ENCODE results near the gene SERINC4.
"Not testable (repeated sequence)": the region's sequence is repeated elsewhere in the genome, so short reads cannot be mapped to it uniquely, and the experiment has no call there.

The SERINC4 gene

DNA sequence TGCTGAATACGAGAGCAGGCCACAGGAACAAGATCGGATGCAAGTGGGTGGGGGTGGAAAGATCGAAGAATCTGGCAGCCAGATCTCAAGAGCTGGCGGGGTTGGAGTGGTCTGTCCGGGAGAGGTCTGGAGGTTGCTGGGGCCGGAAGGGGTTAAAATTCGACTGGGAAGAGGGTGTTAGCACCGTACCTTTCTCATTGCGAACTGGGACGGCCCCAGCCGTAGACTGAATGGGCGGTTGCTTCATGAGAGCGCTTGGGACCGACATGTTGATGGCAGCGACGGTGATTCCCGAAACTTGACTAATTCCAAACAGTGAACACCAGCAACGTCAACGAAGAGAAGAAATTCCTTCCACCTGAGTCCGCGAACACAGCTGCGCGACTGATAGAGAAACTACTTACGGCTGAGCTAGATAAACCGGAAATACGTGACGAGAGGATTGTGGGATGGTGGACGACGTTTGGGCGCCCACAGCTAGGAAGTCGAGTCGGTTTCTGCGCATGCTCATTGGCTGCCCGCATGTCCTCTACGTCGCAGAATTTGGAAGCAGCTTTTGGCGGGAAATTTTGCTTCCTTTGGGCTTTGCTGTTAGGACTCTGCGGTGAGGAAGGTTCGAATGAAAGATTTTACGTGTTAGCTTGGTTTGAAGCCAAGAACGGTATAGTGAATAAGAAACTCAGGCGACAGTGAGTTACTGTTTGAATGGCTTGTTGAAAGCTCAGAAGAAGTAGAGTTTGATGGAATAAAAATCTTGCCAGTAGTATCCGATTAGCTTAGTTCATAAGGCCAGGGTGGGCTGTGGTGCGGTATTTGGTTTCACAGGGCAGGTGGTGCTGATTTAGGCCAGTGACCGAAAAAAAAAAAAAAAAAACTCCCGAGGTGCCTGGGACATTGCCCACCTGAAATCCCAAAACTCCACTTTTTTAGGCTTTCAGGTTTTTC lies 24.6 kb upstream of the SERINC4 start, which contains the start of gene MFAP1:
Gene MFAP1 (minus strand): TSS at position 389 of the 945 bp plus-strand sequence. CDS start 121 bp downstream, at position 268.
- Histone ChIP-seq H3K4me3 (ENCODE audit: low read depth, low read length, poor library complexity, severe bottlenecking) (peak within 1 kb of the TSS; percentile 98), H3K79me2 (ENCODE audit: insufficient read depth, low read length) (peaks cover 74% of the 10 kb centered on the region), H3K4me1 (ENCODE audit: insufficient read depth, low read length, severe bottlenecking) (peaks cover 55% of the 10 kb centered on the region)

DNA sequence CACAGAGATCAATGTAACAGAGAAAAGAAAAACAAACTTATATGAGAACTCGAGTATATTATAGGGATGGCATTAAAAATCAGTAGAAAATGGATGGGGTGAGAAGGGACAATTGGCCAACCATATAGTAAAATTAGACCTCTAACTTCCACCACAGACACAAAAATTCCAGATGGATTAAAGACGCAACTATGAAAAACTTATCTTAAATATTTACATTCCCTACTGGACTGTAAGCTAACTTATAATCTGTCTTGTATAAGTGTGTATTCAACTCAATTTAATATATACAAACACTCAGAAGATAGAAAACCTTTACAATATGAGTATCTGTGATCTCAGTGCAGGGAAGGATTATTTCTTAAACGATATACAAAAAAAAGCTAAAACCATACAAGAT lies 21.5 kb upstream of the SERINC4 start:
- no peaks in the 10 kb centered on the region for H4K20me1 ChIP-seq (ENCODE audit: insufficient read depth, low read length)
- H3K4me2 ChIP-seq (ENCODE audit: low read length): peak overlapping the region; percentile 83
- H3K9ac ChIP-seq (ENCODE audit: low read length): peak overlapping the region; percentile 54
- TF ChIP-seq EZH2 (IDR thresholded peaks at IDR 0.05; ENCODE audit: borderline replicate concordance, low read length) (no peak), CTCF (IDR thresholded peaks at IDR 0.05; ENCODE audit: low read length) (no peak)
- H2AFZ ChIP-seq (ENCODE audit: low read length): no peak overlapping the region
- H3K4me3 ChIP-seq (ENCODE audit: low read depth, low read length, poor library complexity, severe bottlenecking): peak overlapping the region; percentile 54
- H3F3A ChIP-seq (ENCODE audit: insufficient read depth, low read length): no peaks in the 10 kb centered on the region
- H3K27ac ChIP-seq (ENCODE audit: low read depth, low read length, poor library complexity, severe bottlenecking): peak overlapping the region; percentile 50
- H3K79me2 ChIP-seq (ENCODE audit: insufficient read depth, low read length): peaks cover 66% of the 10 kb centered on the region
- H3K9me3 ChIP-seq (ENCODE audit: low read length): no peaks in the 10 kb centered on the region
- H3K36me3 ChIP-seq (ENCODE audit: insufficient read depth, low read length): peaks cover 46% of the 10 kb centered on the region
- no peaks in the 10 kb centered on the region for H3K27me3 ChIP-seq (ENCODE audit: insufficient read depth, low read length)
- H3K9me2 ChIP-seq (ENCODE audit: low read depth, low read length): no peaks in the 10 kb centered on the region
- H3K4me1 ChIP-seq (ENCODE audit: insufficient read depth, low read length, severe bottlenecking): peaks cover 51% of the 10 kb centered on the region

More for the DNA sequence above, 24.6 kb upstream of the SERINC4 start, which contains the start of gene MFAP1:
- Histone ChIP-seq H3K4me2 (ENCODE audit: low read length) (peak within 1 kb of the TSS; percentile 81), H3K9ac (ENCODE audit: low read length) (peak within 1 kb of the TSS; percentile 99), H2AFZ (ENCODE audit: low read length) (no peak within 1 kb of the TSS), H3K27me3 (ENCODE audit: insufficient read depth, low read length) (no peaks in the 10 kb centered on the region), H3K36me3 (ENCODE audit: insufficient read depth, low read length) (peaks cover 37% of the 10 kb centered on the region), H3F3A (ENCODE audit: insufficient read depth, low read length) (no peaks in the 10 kb centered on the region), H3K9me2 (ENCODE audit: low read depth, low read length) (no peaks in the 10 kb centered on the region), H3K9me3 (ENCODE audit: low read length) (no peaks in the 10 kb centered on the region), H4K20me1 (ENCODE audit: insufficient read depth, low read length) (no peaks in the 10 kb centered on the region), H3K27ac (ENCODE audit: low read depth, low read length, poor library complexity, severe bottlenecking) (peak within 1 kb of the TSS; percentile 81)
- TF ChIP-seq CTCF (IDR thresholded peaks at IDR 0.05; ENCODE audit: low read length) (no peak), EZH2 (IDR thresholded peaks at IDR 0.05; ENCODE audit: borderline replicate concordance, low read length) (no peak)

DNA sequence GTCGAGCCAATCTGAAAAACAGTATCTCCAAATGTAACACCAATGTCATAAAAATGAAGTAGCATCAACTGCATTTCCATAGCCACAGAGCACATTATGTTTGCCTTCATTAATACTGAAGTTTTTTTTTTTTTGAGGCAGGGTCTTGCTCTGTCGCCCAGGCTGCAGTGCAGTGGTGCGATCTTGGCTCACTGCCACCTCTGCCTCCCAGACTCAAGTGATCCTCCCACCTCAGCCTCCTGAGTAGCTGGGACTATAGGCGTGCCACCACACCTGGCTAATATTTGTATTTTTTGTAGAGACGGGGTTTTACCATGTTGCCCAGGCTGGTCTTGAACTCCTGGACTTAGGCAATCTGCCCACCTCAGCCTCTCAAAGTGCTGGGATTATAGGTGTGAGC lies 15.0 kb upstream of the SERINC4 start:
- H4K20me1 ChIP-seq (ENCODE audit: insufficient read depth, low read length); H2AFZ ChIP-seq (ENCODE audit: low read length); H3K4me3 ChIP-seq (ENCODE audit: low read depth, low read length, poor library complexity, severe bottlenecking); H3F3A ChIP-seq (ENCODE audit: insufficient read depth, low read length); H3K27ac ChIP-seq (ENCODE audit: low read depth, low read length, poor library complexity, severe bottlenecking); H3K9me2 ChIP-seq (ENCODE audit: low read depth, low read length); H3K27me3 ChIP-seq (ENCODE audit: insufficient read depth, low read length); H3K9ac ChIP-seq (ENCODE audit: low read length); H3K9me3 ChIP-seq (ENCODE audit: low read length); H3K4me2 ChIP-seq (ENCODE audit: low read length): not testable (repeated sequence)
- Histone ChIP-seq H3K4me1 (ENCODE audit: insufficient read depth, low read length, severe bottlenecking) (peaks cover 19% of the 10 kb centered on the region), H3K36me3 (ENCODE audit: insufficient read depth, low read length) (peaks cover 92% of the 10 kb centered on the region), H3K79me2 (ENCODE audit: insufficient read depth, low read length) (peaks cover 24% of the 10 kb centered on the region)
